Loucy (cell line): Measurements from ENCODE around the gene RASA4.
"Not testable (repeated sequence)": the region's sequence is repeated elsewhere in the genome, so short reads cannot be mapped to it uniquely, and the experiment has no call there.

Experiments used
- H2AFZ ChIP-seq: fragments of 200-600 bp; sonication (generic); 2 replicates; pipeline ENCODE4 v1.6.0; 2016; ENCODE audit warnings: antibody characterized with exemption, mild to moderate bottlenecking, low read length, moderate library complexity
- H3F3A ChIP-seq: fragments of 200-600 bp; 2 replicates; pipeline ENCODE4 v1.6.0; 2016; ENCODE audit warnings: antibody characterized with exemption, low read depth, mild to moderate bottlenecking
- H3K27me3 ChIP-seq: fragments of 200-600 bp; sonication (generic); 2 replicates; pipeline ENCODE4 v1.6.1; 2014; ENCODE audit warnings: low read length, mild to moderate bottlenecking; ENCODE audit not compliant: insufficient read depth, poor library complexity, severe bottlenecking
- H3K36me3 ChIP-seq: fragments of 200-600 bp; sonication (generic); 2 replicates; pipeline ENCODE4 v1.6.1; 2016; ENCODE audit warnings: low read length; ENCODE audit not compliant: insufficient read depth
- H3K4me1 ChIP-seq: fragments of 200-600 bp; sonication (generic); 2 replicates; pipeline ENCODE4 v1.5.1; 2014; ENCODE audit warnings: low read length, mild to moderate bottlenecking; ENCODE audit not compliant: insufficient read depth, poor library complexity, severe bottlenecking
- H3K4me2 ChIP-seq: fragments of 200-600 bp; sonication (generic); 2 replicates; pipeline ENCODE4 v1.6.0; 2014; ENCODE audit warnings: antibody characterized with exemption, low read length, low read depth, mild to moderate bottlenecking; ENCODE audit not compliant: poor library complexity, severe bottlenecking
- H3K4me3 ChIP-seq: fragments of 200-600 bp; sonication (generic); 2 replicates; pipeline ENCODE4 v1.5.1; 2014; ENCODE audit warnings: low read length, mild to moderate bottlenecking, mixed read lengths; ENCODE audit not compliant: poor library complexity, severe bottlenecking
- H3K79me2 ChIP-seq: fragments of 200-600 bp; sonication (generic); 2 replicates; pipeline ENCODE4 v1.6.1; 2014; ENCODE audit warnings: low read length; ENCODE audit not compliant: insufficient read depth
- H3K9ac ChIP-seq: fragments of 200-600 bp; sonication (generic); 2 replicates; pipeline ENCODE4 v1.6.0; 2014; ENCODE audit warnings: mild to moderate bottlenecking, low read depth, low read length, moderate library complexity; ENCODE audit not compliant: poor library complexity, severe bottlenecking
- H3K9me2 ChIP-seq: fragments of 200-600 bp; sonication (generic); replicated peaks from 2 replicates; pipeline ENCODE4 v1.6.1; 2016; ENCODE audit warnings: low read depth, low read length, mixed read lengths
- H3K9me3 ChIP-seq: fragments of 200-600 bp; sonication (generic); 2 replicates; pipeline ENCODE4 v1.6.1; 2014; ENCODE audit warnings: mild to moderate bottlenecking, antibody characterized with exemption, low read length, low read depth; ENCODE audit not compliant: insufficient read depth
- H4K20me1 ChIP-seq: fragments of 200-600 bp; sonication (generic); 2 replicates; pipeline ENCODE4 v1.6.0; 2014; ENCODE audit warnings: antibody characterized with exemption, low read length, mild to moderate bottlenecking; ENCODE audit not compliant: insufficient read depth, poor library complexity, severe bottlenecking

Gene RASA4

DNA sequence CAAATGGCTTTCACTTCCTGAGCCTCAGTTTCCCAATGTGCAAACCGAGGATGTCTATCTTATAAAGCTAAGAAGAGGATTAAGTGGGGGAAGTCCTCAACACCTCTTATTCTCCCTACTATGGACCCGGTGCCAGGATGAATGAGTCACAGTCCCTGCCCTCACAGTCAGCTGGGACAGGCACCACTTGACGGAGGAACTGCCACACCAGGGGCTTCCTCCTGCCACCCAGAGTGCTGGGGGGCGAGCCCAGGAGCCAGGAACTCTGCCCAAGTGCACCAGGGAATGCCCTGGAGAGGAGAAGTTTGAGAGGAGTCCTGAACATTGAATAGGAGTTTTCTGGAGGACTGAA, 2.2 kb downstream of the RASA4 start:
- H3K79me2 ChIP-seq, H2AFZ ChIP-seq, H3K9ac ChIP-seq, H3K4me1 ChIP-seq, H3K9me2 ChIP-seq, H3K9me3 ChIP-seq, H3K4me2 ChIP-seq, H4K20me1 ChIP-seq, H3K4me3 ChIP-seq, H3K36me3 ChIP-seq, H3F3A ChIP-seq, H3K27me3 ChIP-seq: not testable (repeated sequence)

- H3K4me2 ChIP-seq: peak overlapping the region; percentile 34
- H3K9ac ChIP-seq, H3K9me3 ChIP-seq, H3K27me3 ChIP-seq, H3K36me3 ChIP-seq, H2AFZ ChIP-seq, H3K4me1 ChIP-seq, H3K79me2 ChIP-seq, H4K20me1 ChIP-seq, H3K9me2 ChIP-seq, H3K4me3 ChIP-seq, H3F3A ChIP-seq: not testable (repeated sequence)
Measured at GRCh38 chr7:102613575-102614345, 2.8 kb downstream of the RASA4 start.

DNA sequence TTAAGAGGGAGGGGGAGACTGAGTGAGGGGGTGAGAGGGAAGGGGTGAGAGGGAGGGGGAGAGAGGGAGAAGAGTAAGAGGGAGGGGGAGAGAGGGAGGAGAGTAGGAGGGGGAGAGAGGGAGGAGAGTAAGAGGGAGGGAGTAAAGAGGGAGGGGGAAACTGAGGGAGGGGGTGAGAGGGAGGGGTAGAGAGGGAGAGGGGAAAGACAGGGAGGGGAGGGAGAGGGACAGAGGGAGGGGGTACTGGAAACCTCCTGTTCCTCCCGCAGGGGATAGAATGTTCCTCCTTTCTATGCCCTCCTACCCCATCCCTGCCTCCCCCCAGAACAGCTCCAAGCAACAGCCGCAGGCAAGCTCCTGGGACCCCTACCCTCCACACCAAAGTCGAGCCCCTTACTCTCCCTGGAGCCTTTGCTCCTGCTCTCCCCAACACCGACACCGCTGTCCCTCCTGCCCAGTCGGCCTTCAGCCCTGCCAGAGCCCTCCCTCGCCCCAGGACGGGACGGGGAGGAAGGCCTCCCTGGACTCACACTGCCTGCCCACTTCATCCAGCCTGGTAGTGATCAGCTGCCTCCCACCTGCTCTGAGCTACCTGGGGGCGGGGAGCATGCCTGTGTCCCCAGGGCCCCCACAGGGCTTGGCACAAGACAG, 4.8 kb downstream of the RASA4 start:
- not testable (repeated sequence) for H4K20me1 ChIP-seq, H3K9me3 ChIP-seq, H3K4me1 ChIP-seq, H3K27me3 ChIP-seq, H3K79me2 ChIP-seq, H3F3A ChIP-seq, H3K9me2 ChIP-seq, H2AFZ ChIP-seq, H3K36me3 ChIP-seq, H3K4me3 ChIP-seq
- H3K9ac ChIP-seq: peak overlapping the region; percentile 20
- peak overlapping the region; percentile 20 for H3K4me2 ChIP-seq

GRCh38 chr7:102611013-102611674, 5.4 kb downstream of the RASA4 start:
- H4K20me1 ChIP-seq, H3K4me1 ChIP-seq, H3F3A ChIP-seq, H3K27me3 ChIP-seq, H3K9me2 ChIP-seq, H3K4me3 ChIP-seq, H3K9me3 ChIP-seq, H3K79me2 ChIP-seq, H3K9ac ChIP-seq, H3K36me3 ChIP-seq, H2AFZ ChIP-seq, H3K4me2 ChIP-seq: not testable (repeated sequence)

GRCh38 chr7:102610441-102610840, 6.1 kb downstream of the RASA4 start:
- H3F3A ChIP-seq, H2AFZ ChIP-seq, H3K4me1 ChIP-seq, H4K20me1 ChIP-seq, H3K9ac ChIP-seq, H3K27me3 ChIP-seq, H3K9me2 ChIP-seq, H3K79me2 ChIP-seq, H3K4me2 ChIP-seq, H3K9me3 ChIP-seq, H3K36me3 ChIP-seq, H3K4me3 ChIP-seq: not testable (repeated sequence)

- not testable (repeated sequence) for H2AFZ ChIP-seq, H3K4me1 ChIP-seq, H3K4me2 ChIP-seq, H3K27me3 ChIP-seq, H3F3A ChIP-seq, H3K79me2 ChIP-seq, H3K36me3 ChIP-seq, H3K4me3 ChIP-seq, H4K20me1 ChIP-seq, H3K9me2 ChIP-seq, H3K9ac ChIP-seq, H3K9me3 ChIP-seq
Measured at GRCh38 chr7:102609734-102610133, 6.8 kb downstream of the RASA4 start.

- H3K9me2 ChIP-seq, H3F3A ChIP-seq, H3K4me2 ChIP-seq, H3K9ac ChIP-seq, H3K4me1 ChIP-seq, H3K79me2 ChIP-seq, H3K4me3 ChIP-seq, H2AFZ ChIP-seq, H4K20me1 ChIP-seq, H3K27me3 ChIP-seq, H3K9me3 ChIP-seq, H3K36me3 ChIP-seq: not testable (repeated sequence)
Measured at GRCh38 chr7:102606848-102607247, 9.7 kb downstream of the RASA4 start.
